Measurements from ENCODE around the gene TRIM14.

DNA sequence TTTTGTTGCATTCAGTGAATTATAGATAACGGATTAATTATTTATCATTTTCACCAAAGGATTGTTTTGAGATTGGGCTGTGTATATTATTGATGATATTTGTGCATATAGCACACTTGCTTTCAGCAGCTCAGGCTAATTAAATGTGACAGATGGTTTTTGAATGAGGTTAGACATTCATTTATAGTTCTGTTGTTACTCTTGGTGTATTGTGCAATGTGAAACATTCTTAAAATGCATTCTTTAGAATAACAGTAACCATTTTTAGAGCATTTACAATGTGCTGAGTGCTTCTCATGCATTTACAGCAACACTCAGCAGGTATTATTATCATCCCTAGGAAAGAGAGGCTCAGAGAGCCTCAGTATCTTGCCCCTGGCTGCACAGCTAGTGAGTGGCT lies 38.7 kb downstream of the TRIM14 start:
- TF ChIP-seq, protein P1, sequence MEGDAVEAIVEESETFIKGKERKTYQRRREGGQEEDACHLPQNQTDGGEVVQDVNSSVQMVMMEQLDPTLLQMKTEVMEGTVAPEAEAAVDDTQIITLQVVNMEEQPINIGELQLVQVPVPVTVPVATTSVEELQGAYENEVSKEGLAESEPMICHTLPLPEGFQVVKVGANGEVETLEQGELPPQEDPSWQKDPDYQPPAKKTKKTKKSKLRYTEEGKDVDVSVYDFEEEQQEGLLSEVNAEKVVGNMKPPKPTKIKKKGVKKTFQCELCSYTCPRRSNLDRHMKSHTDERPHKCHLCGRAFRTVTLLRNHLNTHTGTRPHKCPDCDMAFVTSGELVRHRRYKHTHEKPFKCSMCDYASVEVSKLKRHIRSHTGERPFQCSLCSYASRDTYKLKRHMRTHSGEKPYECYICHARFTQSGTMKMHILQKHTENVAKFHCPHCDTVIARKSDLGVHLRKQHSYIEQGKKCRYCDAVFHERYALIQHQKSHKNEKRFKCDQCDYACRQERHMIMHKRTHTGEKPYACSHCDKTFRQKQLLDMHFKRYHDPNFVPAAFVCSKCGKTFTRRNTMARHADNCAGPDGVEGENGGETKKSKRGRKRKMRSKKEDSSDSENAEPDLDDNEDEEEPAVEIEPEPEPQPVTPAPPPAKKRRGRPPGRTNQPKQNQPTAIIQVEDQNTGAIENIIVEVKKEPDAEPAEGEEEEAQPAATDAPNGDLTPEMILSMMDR (IDR thresholded peaks at IDR 0.05; ENCODE audit: insufficient read depth, low read length, poor library complexity, severe bottlenecking) = no peak
- TF ChIP-seq EZH2phosphoT487 (conservative IDR thresholded peaks at IDR 0.05; ENCODE audit: low read length) = no peak

Data from SU-DHL-6 (cell line).